GM23248 (cell line): ENCODE results near the gene VPS41.

ENCODE experiments used
- EZH2 ChIP-seq: fragments of 200-600 bp; sonication (generic); IDR thresholded peaks from 2 replicates; pipeline ENCODE4 v1.6.1; 2018; ENCODE audit warnings: antibody characterized with exemption, mild to moderate bottlenecking; ENCODE audit not compliant: insufficient read depth, poor library complexity, severe bottlenecking
- EZH2phosphoT487 ChIP-seq: fragments of 200-600 bp; sonication (generic); IDR thresholded peaks from 2 replicates; pipeline ENCODE4 v1.6.1; 2018; ENCODE audit warnings: antibody characterized with exemption, moderate library complexity, mild to moderate bottlenecking, low read depth; ENCODE audit not compliant: insufficient read depth

- no peak for TF ChIP-seq EZH2phosphoT487
- no peak for TF ChIP-seq EZH2
Observed at GRCh38 chr7:38932509-38933168, 23.6 kb upstream of the VPS41 start.
